CD4-positive, CD25-positive, alpha-beta regulatory T cell (primary cell): Measurements from ENCODE around the gene KCNQ5. TPM values are rescaled to one million over a fixed set of nuclear protein-coding genes. Genes with fewer than 3 reads are reported as not detected.

ENCODE experiments used
- ATAC-seq, 2 donors: fragments of 150-1000 bp; cut with Tn5 transposase; one replicate each; pipeline ENCODE4 v1.10.0; 2021; ENCODE audit warnings: low read depth in 2 of 2, moderate number of reproducible peaks in 2 of 2, moderate library complexity in 1 of 2
- DNase-seq, 3 donors: peaks; one replicate each; pipeline versions ENCODE4 v3.0.0 to v3.0.0-alpha.2; 2012 to 2022; ENCODE audit warnings: mixed read lengths in 1 of 3
- H3K27ac ChIP-seq: one replicate; pipeline ENCODE4 v1.7.0; 2013; ENCODE audit warnings: mild to moderate bottlenecking, low read length; ENCODE audit not compliant: insufficient read depth, poor library complexity, severe bottlenecking
- H3K27me3 ChIP-seq: one replicate; pipeline ENCODE4 v1.7.0; 2013; ENCODE audit warnings: low read length; ENCODE audit not compliant: control insufficient read depth, insufficient read depth
- H3K36me3 ChIP-seq: one replicate; pipeline ENCODE4 v1.7.0; 2013; ENCODE audit warnings: mild to moderate bottlenecking, low read length, moderate library complexity; ENCODE audit not compliant: control insufficient read depth, insufficient read depth
- H3K4me1 ChIP-seq: 2 replicates; pipeline ENCODE4 v1.7.0; 2013; ENCODE audit warnings: mild to moderate bottlenecking, low read length; ENCODE audit not compliant: insufficient read depth, control insufficient read depth, poor library complexity, severe bottlenecking
- H3K4me3 ChIP-seq: one replicate; pipeline ENCODE4 v1.7.0; 2013; ENCODE audit warnings: low read depth, mild to moderate bottlenecking, low read length, moderate library complexity
- H3K9me3 ChIP-seq, 2 experiments: 1 replicate in 1 of 2; 2 replicates in 1 of 2; pipeline ENCODE4 v1.7.0; 2013; ENCODE audit warnings: low read length in 2 of 2, mild to moderate bottlenecking in 1 of 2, moderate library complexity in 1 of 2; ENCODE audit not compliant: control insufficient read depth in 2 of 2
- H3K27ac Mint-ChIP-seq, 3 donors: one replicate each; pipeline ENCODE4 v1.8.0; 2020 to 2022; ENCODE audit warnings: mild to moderate bottlenecking in 3 of 3, mixed read lengths in 3 of 3, moderate library complexity in 2 of 3
- H3K27me3 Mint-ChIP-seq: one replicate; pipeline ENCODE4 v1.8.0; 2022; ENCODE audit warnings: mild to moderate bottlenecking, mixed read lengths
- H3K36me3 Mint-ChIP-seq: one replicate; pipeline ENCODE4 v1.8.0; 2020; ENCODE audit warnings: mixed read lengths
- H3K4me1 Mint-ChIP-seq, 4 donors: one replicate each; pipeline ENCODE4 v1.8.0; 2020 to 2022; ENCODE audit warnings: mixed read lengths in 4 of 4, mild to moderate bottlenecking in 1 of 4
- H3K4me3 Mint-ChIP-seq, 4 donors: one replicate each; pipeline ENCODE4 v1.8.0; 2020 to 2022; ENCODE audit warnings: mild to moderate bottlenecking in 4 of 4, mixed read lengths in 4 of 4, moderate library complexity in 3 of 4
- H3K9me3 Mint-ChIP-seq, 7 donors: one replicate each; pipeline ENCODE4 v1.8.0; 2020 to 2022; ENCODE audit warnings: mixed read lengths in 7 of 7, mild to moderate bottlenecking in 3 of 7, moderate library complexity in 2 of 7
- polyA plus RNA-seq, 4 donors: library from polyadenylated mRNA; unstranded; fragments of 300-500 nt; fragmentation: Illumina TruSeq; gene quantifications; one replicate each; pipeline ENCODE4 v1.2.3, GENCODE V29; 2021
- total RNA-seq: library from RNA; stranded (reverse); gene quantifications from one replicate; pipeline ENCODE4 v1.2.3, GENCODE V29; 2022

KCNQ5 gene
- total and polyA plus RNA-seq, 5 donors from 2014 or later: 0.45 to 2.5 (median 1.8) TPM

GRCh38 chr6:72933233-72933632 lies 311.4 kb downstream of the KCNQ5 start:
- H3K9me3 ChIP-seq: no peaks in the 10 kb centered on the region
- no peaks in the 10 kb centered on the region for H3K36me3 ChIP-seq
- Mint-ChIP-seq H3K4me1 (no peaks in the 10 kb centered on the region), H3K27me3 (no peaks in the 10 kb centered on the region), H3K9me3 (peaks cover 0 to 2% (median 0%) of the 10 kb centered on the region in 7 donors), H3K27ac (no peak overlapping the region), H3K4me3 (no peak overlapping the region), H3K36me3 (peaks cover 3% of the 10 kb centered on the region)
- no peaks in the 10 kb centered on the region for H3K4me1 ChIP-seq
- DNase-seq: no peak
- H3K27me3 ChIP-seq: no peaks in the 10 kb centered on the region
- no peak for ATAC-seq
- H3K27ac ChIP-seq: no peak overlapping the region
- no peak overlapping the region for H3K4me3 ChIP-seq

- H3K4me3 Mint-ChIP-seq: no peak overlapping the region
- peaks cover 0 to 2% (median 0%) of the 10 kb centered on the region in 7 donors for H3K9me3 Mint-ChIP-seq
- peaks cover 3% of the 10 kb centered on the region for H3K36me3 Mint-ChIP-seq
- peaks cover 0 to 4% (median 0%) of the 10 kb centered on the region in 4 donors for H3K4me1 Mint-ChIP-seq
- no peaks in the 10 kb centered on the region for H3K27me3 ChIP-seq
- H3K4me3 ChIP-seq: no peak overlapping the region
- H3K36me3 ChIP-seq: no peaks in the 10 kb centered on the region
- ATAC-seq (no peak), DNase-seq (no peak)
- H3K27ac Mint-ChIP-seq: no peak overlapping the region
- H3K27ac ChIP-seq: no peak overlapping the region
- no peaks in the 10 kb centered on the region for H3K27me3 Mint-ChIP-seq
- no peaks in the 10 kb centered on the region for H3K9me3 ChIP-seq
- H3K4me1 ChIP-seq: no peaks in the 10 kb centered on the region
Observed at GRCh38 chr6:72936766-72937559, 315.1 kb downstream of the KCNQ5 start.

- no peak for ATAC-seq
- H3K27me3 Mint-ChIP-seq: no peaks in the 10 kb centered on the region
- H3K4me3 Mint-ChIP-seq: no peak overlapping the region
Observed at GRCh38 chr6:72938104-72938503, 316.2 kb downstream of the KCNQ5 start.

GRCh38 chr6:72939004-72939403 lies 317.1 kb downstream of the KCNQ5 start:
- H3K9me3 Mint-ChIP-seq: peaks cover 0 to 2% (median 0%) of the 10 kb centered on the region in 7 donors
- H3K27me3 ChIP-seq: no peaks in the 10 kb centered on the region
- no peak for DNase-seq
- H3K9me3 ChIP-seq: no peaks in the 10 kb centered on the region
- H3K36me3 Mint-ChIP-seq: peaks cover 3% of the 10 kb centered on the region
- no peak overlapping the region for H3K4me3 Mint-ChIP-seq
- no peak overlapping the region for H3K27ac ChIP-seq
- no peaks in the 10 kb centered on the region for H3K36me3 ChIP-seq
- no peak for ATAC-seq
- no peak overlapping the region for H3K27ac Mint-ChIP-seq
- no peaks in the 10 kb centered on the region for H3K4me1 ChIP-seq
- peaks cover 0 to 4% (median 0%) of the 10 kb centered on the region in 4 donors for H3K4me1 Mint-ChIP-seq
- no peaks in the 10 kb centered on the region for H3K27me3 Mint-ChIP-seq
- H3K4me3 ChIP-seq: no peak overlapping the region

More at GRCh38 chr6:72938104-72938503, 316.2 kb downstream of the KCNQ5 start:
- no peak overlapping the region for H3K4me3 ChIP-seq
- H3K27me3 ChIP-seq: no peaks in the 10 kb centered on the region
- H3K9me3 ChIP-seq: no peaks in the 10 kb centered on the region
- Mint-ChIP-seq H3K27ac (no peak overlapping the region), H3K9me3 (peaks cover 0 to 2% (median 0%) of the 10 kb centered on the region in 7 donors), H3K36me3 (peaks cover 3% of the 10 kb centered on the region), H3K4me1 (peaks cover 0 to 4% (median 0%) of the 10 kb centered on the region in 4 donors)
- no peak for DNase-seq
- no peaks in the 10 kb centered on the region for H3K36me3 ChIP-seq
- no peaks in the 10 kb centered on the region for H3K4me1 ChIP-seq
- no peak overlapping the region for H3K27ac ChIP-seq

GRCh38 chr6:72940265-72940664 lies 318.4 kb downstream of the KCNQ5 start:
- DNase-seq: no peak
- H3K36me3 Mint-ChIP-seq: peaks cover 3% of the 10 kb centered on the region
- peaks cover 0 to 4% (median 0%) of the 10 kb centered on the region in 4 donors for H3K4me1 Mint-ChIP-seq
- no peaks in the 10 kb centered on the region for H3K9me3 ChIP-seq
- no peaks in the 10 kb centered on the region for H3K4me1 ChIP-seq
- H3K4me3 ChIP-seq: no peak overlapping the region
- no peak for ATAC-seq
- H3K27ac ChIP-seq: no peak overlapping the region
- no peaks in the 10 kb centered on the region for H3K27me3 ChIP-seq
- no peak overlapping the region for H3K27ac Mint-ChIP-seq
- peaks cover 0 to 2% (median 0%) of the 10 kb centered on the region in 7 donors for H3K9me3 Mint-ChIP-seq
- H3K36me3 ChIP-seq: no peaks in the 10 kb centered on the region
- no peak overlapping the region for H3K4me3 Mint-ChIP-seq
- no peaks in the 10 kb centered on the region for H3K27me3 Mint-ChIP-seq

- H3K36me3 Mint-ChIP-seq: no peaks in the 10 kb centered on the region
- no peaks in the 10 kb centered on the region for H3K4me1 ChIP-seq
- H3K9me3 ChIP-seq: no peaks in the 10 kb centered on the region
- DNase-seq (no peak), ATAC-seq (no peak)
- peaks cover 0 to 4% (median 0%) of the 10 kb centered on the region in 4 donors for H3K4me1 Mint-ChIP-seq
- no peaks in the 10 kb centered on the region for H3K27me3 Mint-ChIP-seq
- no peak overlapping the region for H3K4me3 Mint-ChIP-seq
- H3K4me3 ChIP-seq: no peak overlapping the region
- H3K27me3 ChIP-seq: no peaks in the 10 kb centered on the region
- H3K27ac ChIP-seq: no peak overlapping the region
- no peak overlapping the region for H3K27ac Mint-ChIP-seq
- H3K36me3 ChIP-seq: no peaks in the 10 kb centered on the region
- no peaks in the 10 kb centered on the region for H3K9me3 Mint-ChIP-seq
Observed at GRCh38 chr6:72941263-72941662, 319.4 kb downstream of the KCNQ5 start.

GRCh38 chr6:72941751-72942150 lies 319.9 kb downstream of the KCNQ5 start:
- no peaks in the 10 kb centered on the region for H3K27me3 Mint-ChIP-seq
- no peaks in the 10 kb centered on the region for H3K9me3 Mint-ChIP-seq
- H3K27me3 ChIP-seq: no peaks in the 10 kb centered on the region
- no peaks in the 10 kb centered on the region for H3K4me1 ChIP-seq
- H3K27ac ChIP-seq: no peak overlapping the region
- H3K4me3 Mint-ChIP-seq: no peak overlapping the region
- ATAC-seq (no peak), DNase-seq (no peak)
- peaks cover 0 to 4% (median 0%) of the 10 kb centered on the region in 4 donors for H3K4me1 Mint-ChIP-seq
- no peak overlapping the region for H3K27ac Mint-ChIP-seq
- no peaks in the 10 kb centered on the region for H3K36me3 Mint-ChIP-seq
- no peak overlapping the region for H3K4me3 ChIP-seq
- H3K36me3 ChIP-seq: no peaks in the 10 kb centered on the region
- no peaks in the 10 kb centered on the region for H3K9me3 ChIP-seq

- Histone ChIP-seq H3K36me3 (no peaks in the 10 kb centered on the region), H3K4me1 (no peaks in the 10 kb centered on the region), H3K9me3 (no peaks in the 10 kb centered on the region), H3K27me3 (no peaks in the 10 kb centered on the region), H3K4me3 (no peak overlapping the region), H3K27ac (no peak overlapping the region)
- no peaks in the 10 kb centered on the region for H3K9me3 Mint-ChIP-seq
- no peaks in the 10 kb centered on the region for H3K36me3 Mint-ChIP-seq
- no peak overlapping the region for H3K27ac Mint-ChIP-seq
- H3K4me3 Mint-ChIP-seq: no peak overlapping the region
- DNase-seq (no peak), ATAC-seq (no peak)
- H3K27me3 Mint-ChIP-seq: no peaks in the 10 kb centered on the region
- H3K4me1 Mint-ChIP-seq: peaks cover 0 to 4% (median 0%) of the 10 kb centered on the region in 4 donors
Observed at GRCh38 chr6:72943699-72944098, 321.8 kb downstream of the KCNQ5 start.
